Type B pancreatic cell (in vitro differentiated cells): ENCODE measurements around the gene CAPZA2. TPM values are rescaled to one million over a fixed set of nuclear protein-coding genes. Genes with fewer than 3 reads are reported as not detected.
A peak's percentile ranks its signal among the peaks of the same experiment; 100 is the strongest.

Source experiments
- DNase-seq: peaks from one replicate; pipeline ENCODE4 v3.0.0; 2021; ENCODE audit warnings: mixed read lengths; ENCODE audit not compliant: unreplicated experiment; ENCODE audit errors: extremely low spot score
- H3K27ac Mint-ChIP-seq: 2 replicates; pipeline ENCODE4 v1.8.0; 2021; ENCODE audit warnings: mild to moderate bottlenecking, mixed read lengths
- H3K27me3 Mint-ChIP-seq: 2 replicates; pipeline ENCODE4 v1.8.0; 2021; ENCODE audit warnings: mixed read lengths
- H3K36me3 Mint-ChIP-seq: 2 replicates; pipeline ENCODE4 v1.8.0; 2021; ENCODE audit warnings: mixed read lengths
- H3K4me1 Mint-ChIP-seq: one replicate; pipeline ENCODE4 v1.8.0; 2021; ENCODE audit warnings: mixed read lengths; ENCODE audit not compliant: unreplicated experiment
- H3K4me3 Mint-ChIP-seq: 2 replicates; pipeline ENCODE4 v1.8.0; 2021; ENCODE audit warnings: mild to moderate bottlenecking, mixed read lengths
- H3K9me3 Mint-ChIP-seq: 2 replicates; pipeline ENCODE4 v1.8.0; 2021; ENCODE audit warnings: mixed read lengths
- CTCF ChIP-seq: fragments of 200-600 bp; sonication (generic); conservative IDR thresholded peaks from 2 replicates; pipeline ENCODE4 v1.5.0; 2021; ENCODE audit warnings: antibody characterized with exemption, mild to moderate bottlenecking
- total RNA-seq: library from RNA; stranded (reverse); gene quantifications from 2 replicates; pipeline ENCODE4 v1.2.1, GENCODE V29; 2021; ENCODE audit warnings: low replicate concordance

Gene CAPZA2
- total RNA-seq, 1 donor from 2014 or later = 167 TPM

- H3K9me3 Mint-ChIP-seq = no peaks in the 10 kb centered on the region
- no peak for DNase-seq
- H3K36me3 Mint-ChIP-seq = no peaks in the 10 kb centered on the region
- no peak for TF ChIP-seq CTCF
- no peak overlapping the region for H3K4me3 Mint-ChIP-seq
- no peak overlapping the region for H3K27ac Mint-ChIP-seq
- no peaks in the 10 kb centered on the region for H3K4me1 Mint-ChIP-seq
- H3K27me3 Mint-ChIP-seq = no peaks in the 10 kb centered on the region
Observed at GRCh38 chr7:116938678-116939077, 76.3 kb downstream of the CAPZA2 start.

- H3K9me3 Mint-ChIP-seq = no peaks in the 10 kb centered on the region
Observed at GRCh38 chr7:116940689-116941370, 78.4 kb downstream of the CAPZA2 start.

GRCh38 chr7:116942504-116942903 lies 80.1 kb downstream of the CAPZA2 start:
- no peaks in the 10 kb centered on the region for H3K9me3 Mint-ChIP-seq
- H3K4me3 Mint-ChIP-seq = no peak overlapping the region
- no peaks in the 10 kb centered on the region for H3K27me3 Mint-ChIP-seq
- TF ChIP-seq CTCF = no peak
- H3K36me3 Mint-ChIP-seq = no peaks in the 10 kb centered on the region
- H3K27ac Mint-ChIP-seq = no peak overlapping the region
- H3K4me1 Mint-ChIP-seq = no peaks in the 10 kb centered on the region
- DNase-seq = no peak

More at GRCh38 chr7:116940689-116941370, 78.4 kb downstream of the CAPZA2 start:
- H3K36me3 Mint-ChIP-seq = no peaks in the 10 kb centered on the region
- no peak overlapping the region for H3K4me3 Mint-ChIP-seq
- H3K27ac Mint-ChIP-seq = no peak overlapping the region
- H3K27me3 Mint-ChIP-seq = no peaks in the 10 kb centered on the region
- no peak for DNase-seq
- H3K4me1 Mint-ChIP-seq = no peaks in the 10 kb centered on the region
- TF ChIP-seq CTCF = no peak

GRCh38 chr7:116948934-116949333 lies 86.5 kb downstream of the CAPZA2 start:
- Mint-ChIP-seq H3K36me3 (no peaks in the 10 kb centered on the region), H3K4me3 (peak overlapping the region; percentile 5), H3K27me3 (no peaks in the 10 kb centered on the region), H3K4me1 (peaks cover 14% of the 10 kb centered on the region), H3K9me3 (no peaks in the 10 kb centered on the region), H3K27ac (peak overlapping the region; percentile 20)
- TF ChIP-seq CTCF = no peak
- no peak for DNase-seq

GRCh38 chr7:116949941-116950801 lies 87.8 kb downstream of the CAPZA2 start:
- H3K36me3 Mint-ChIP-seq = no peaks in the 10 kb centered on the region

More at GRCh38 chr7:116949941-116950801, 87.8 kb downstream of the CAPZA2 start:
- Mint-ChIP-seq H3K4me3 (no peak overlapping the region), H3K27ac (no peak overlapping the region), H3K4me1 (peaks cover 23% of the 10 kb centered on the region), H3K27me3 (no peaks in the 10 kb centered on the region), H3K9me3 (no peaks in the 10 kb centered on the region)
- no peak for DNase-seq
- TF ChIP-seq CTCF = no peak
